ENCODE measurements around the gene HDLBP.

DNA sequence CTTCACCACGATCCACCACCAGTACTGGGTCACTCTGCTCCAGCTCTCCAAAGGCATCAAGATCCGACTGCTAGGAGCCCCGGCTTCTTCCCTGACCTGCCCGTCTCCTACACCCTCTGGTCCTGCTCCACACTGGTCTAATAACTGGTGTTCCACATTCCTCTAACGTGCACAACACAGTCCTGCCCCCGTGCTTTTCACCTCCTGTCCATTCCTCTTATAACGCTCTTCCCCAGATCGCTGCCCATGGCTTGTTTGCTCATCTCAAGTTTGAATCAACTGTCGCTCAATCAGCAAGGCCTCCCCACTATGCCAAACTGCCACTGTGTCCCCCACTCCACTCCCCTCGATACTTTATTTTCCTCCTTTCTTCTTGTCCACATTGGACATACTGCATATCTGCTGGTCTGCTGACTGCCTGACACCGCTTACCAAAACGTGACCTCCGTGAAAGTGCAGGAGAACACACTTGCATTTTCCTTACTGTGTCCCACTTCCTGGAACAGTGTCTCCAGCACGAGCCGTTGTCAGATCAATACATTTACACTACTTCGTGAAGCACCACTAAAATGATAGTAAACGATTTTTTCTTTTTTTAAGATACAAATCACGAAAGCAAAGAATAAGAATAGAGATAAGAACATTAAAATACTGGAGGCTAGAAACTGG is 6.5 kb downstream of the HDLBP start:
- TF ChIP-seq, protein P1, sequence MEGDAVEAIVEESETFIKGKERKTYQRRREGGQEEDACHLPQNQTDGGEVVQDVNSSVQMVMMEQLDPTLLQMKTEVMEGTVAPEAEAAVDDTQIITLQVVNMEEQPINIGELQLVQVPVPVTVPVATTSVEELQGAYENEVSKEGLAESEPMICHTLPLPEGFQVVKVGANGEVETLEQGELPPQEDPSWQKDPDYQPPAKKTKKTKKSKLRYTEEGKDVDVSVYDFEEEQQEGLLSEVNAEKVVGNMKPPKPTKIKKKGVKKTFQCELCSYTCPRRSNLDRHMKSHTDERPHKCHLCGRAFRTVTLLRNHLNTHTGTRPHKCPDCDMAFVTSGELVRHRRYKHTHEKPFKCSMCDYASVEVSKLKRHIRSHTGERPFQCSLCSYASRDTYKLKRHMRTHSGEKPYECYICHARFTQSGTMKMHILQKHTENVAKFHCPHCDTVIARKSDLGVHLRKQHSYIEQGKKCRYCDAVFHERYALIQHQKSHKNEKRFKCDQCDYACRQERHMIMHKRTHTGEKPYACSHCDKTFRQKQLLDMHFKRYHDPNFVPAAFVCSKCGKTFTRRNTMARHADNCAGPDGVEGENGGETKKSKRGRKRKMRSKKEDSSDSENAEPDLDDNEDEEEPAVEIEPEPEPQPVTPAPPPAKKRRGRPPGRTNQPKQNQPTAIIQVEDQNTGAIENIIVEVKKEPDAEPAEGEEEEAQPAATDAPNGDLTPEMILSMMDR (conservative IDR thresholded peaks at IDR 0.05): no peak
- TF ChIP-seq EZH2 (IDR thresholded peaks at IDR 0.05; ENCODE audit: low read depth): no peak

Data from PC-9 (cell line).